ENCODE results near the gene OPRL1. TPM values are rescaled to one million over a fixed set of nuclear protein-coding genes. Genes with fewer than 3 reads are reported as not detected.

The OPRL1 gene
- total RNA-seq, 1 donor from 2014 or later: 5.4 TPM

- DNase-seq: no peak
Measured at GRCh38 chr20:64145458-64146300, 65.8 kb downstream of the OPRL1 start.

GRCh38 chr20:64146301-64146935 is 66.5 kb downstream of the OPRL1 start:
- DNase-seq: no peak

GRCh38 chr20:64146936-64147477 is 67.1 kb downstream of the OPRL1 start:
- no peak for DNase-seq

- no peak for DNase-seq
Measured at GRCh38 chr20:64148581-64148980, 68.7 kb downstream of the OPRL1 start.

GRCh38 chr20:64149141-64149540 is 69.3 kb downstream of the OPRL1 start:
- no peak for DNase-seq

GRCh38 chr20:64149809-64150560 is 70.1 kb downstream of the OPRL1 start:
- no peak for DNase-seq

Other genes starting within 250 kb of the OPRL1 start
- gene ZBTB46, start 248.8 kb upstream of the OPRL1 start, total RNA-seq: 41.2 and 67.4 TPM in 2 replicates
- not detected in 2 replicates for gene ABHD16B, start 218.6 kb upstream of the OPRL1 start, total RNA-seq
- gene TPD52L2, start 214.8 kb upstream of the OPRL1 start, total RNA-seq: 169 and 181 TPM in 2 replicates
- gene DNAJC5, start 185.0 kb upstream of the OPRL1 start, total RNA-seq: 90.9 and 98.3 TPM in 2 replicates
- gene UCKL1, start 123.7 kb upstream of the OPRL1 start, total RNA-seq: 40.7 and 46.4 TPM in 2 replicates
- gene ZNF512B, start 110.2 kb upstream of the OPRL1 start, total RNA-seq: 10.0 and 14.5 TPM in 2 replicates
- 4.3 and 6.1 TPM in 2 replicates for gene SAMD10, start 100.4 kb upstream of the OPRL1 start, total RNA-seq
- gene PRPF6, start 99.0 kb upstream of the OPRL1 start, total RNA-seq: 79.6 and 94.2 TPM in 2 replicates
- 11.2 and 13.3 TPM in 2 replicates for gene C20orf204, start 43.9 kb upstream of the OPRL1 start, total RNA-seq
- 82.5 and 123 TPM in 2 replicates for gene SOX18, start 30.4 kb upstream of the OPRL1 start, total RNA-seq
- 35.8 and 45.9 TPM in 2 replicates for gene TCEA2, start 16.9 kb upstream of the OPRL1 start, total RNA-seq
- 29.3 and 44.6 TPM in 2 replicates for gene RGS19, start 564 bp upstream of the OPRL1 start, total RNA-seq
- not detected in 2 replicates for gene LKAAEAR1, start 4.3 kb downstream of the OPRL1 start, total RNA-seq
- not detected in 2 replicates for gene NPBWR2, start 27.5 kb downstream of the OPRL1 start, total RNA-seq
- not detected in 2 replicates for gene MYT1, start 84.4 kb downstream of the OPRL1 start, total RNA-seq
- 70.2 and 90.9 TPM in 2 replicates for gene PCMTD2, start 175.7 kb downstream of the OPRL1 start, total RNA-seq